BLaER1 treated with 17β-estradiol and CSF1 and Interleukin-3, amounts not matched to agents 10 nM and 100 nM (cell line): Measurements from ENCODE around the gene NDRG3.
A peak's percentile ranks its signal among the peaks of the same experiment; 100 is the strongest.

Source experiments
- H3K27ac ChIP-seq, 11 experiments: shearing (Covaris generic); formaldehyde crosslinking; 2 replicates each; pipeline ENCODE4 v1.8.1; 2022
- H3K27me3 ChIP-seq, 11 experiments: shearing (Covaris generic); formaldehyde crosslinking; 2 replicates each; pipeline ENCODE4 v1.8.1; 2022
- H3K36me3 ChIP-seq, 11 experiments: shearing (Covaris generic); formaldehyde crosslinking; 2 replicates each; pipeline ENCODE4 v1.8.1; 2022
- H3K4me1 ChIP-seq, 10 experiments: shearing (Covaris generic); formaldehyde crosslinking; 2 replicates each; pipeline ENCODE4 v1.8.1; 2022
- H3K4me2 ChIP-seq, 11 experiments: shearing (Covaris generic); formaldehyde crosslinking; 2 replicates each; pipeline ENCODE4 v1.8.1; 2022
- H3K4me3 ChIP-seq, 10 experiments: shearing (Covaris generic); formaldehyde crosslinking; 2 replicates each; pipeline ENCODE4 v1.8.1; 2022
- H3K9ac ChIP-seq, 11 experiments: shearing (Covaris generic); formaldehyde crosslinking; 2 replicates each; pipeline ENCODE4 v1.8.1; 2022
- H3K9me3 ChIP-seq, 11 experiments: shearing (Covaris generic); formaldehyde crosslinking; replicated peaks in 1 of 11; 2 replicates each; pipeline ENCODE4 v1.8.1; 2022
- H4K20me1 ChIP-seq, 11 experiments: shearing (Covaris generic); formaldehyde crosslinking; 2 replicates each; pipeline ENCODE4 v1.8.1; 2022
- Cebpa-rat ChIP-seq, 11 experiments: shearing (Covaris generic); IDR thresholded peaks; 2 replicates each; pipeline ENCODE4 v1.8.1; 2022

Gene NDRG3

DNA sequence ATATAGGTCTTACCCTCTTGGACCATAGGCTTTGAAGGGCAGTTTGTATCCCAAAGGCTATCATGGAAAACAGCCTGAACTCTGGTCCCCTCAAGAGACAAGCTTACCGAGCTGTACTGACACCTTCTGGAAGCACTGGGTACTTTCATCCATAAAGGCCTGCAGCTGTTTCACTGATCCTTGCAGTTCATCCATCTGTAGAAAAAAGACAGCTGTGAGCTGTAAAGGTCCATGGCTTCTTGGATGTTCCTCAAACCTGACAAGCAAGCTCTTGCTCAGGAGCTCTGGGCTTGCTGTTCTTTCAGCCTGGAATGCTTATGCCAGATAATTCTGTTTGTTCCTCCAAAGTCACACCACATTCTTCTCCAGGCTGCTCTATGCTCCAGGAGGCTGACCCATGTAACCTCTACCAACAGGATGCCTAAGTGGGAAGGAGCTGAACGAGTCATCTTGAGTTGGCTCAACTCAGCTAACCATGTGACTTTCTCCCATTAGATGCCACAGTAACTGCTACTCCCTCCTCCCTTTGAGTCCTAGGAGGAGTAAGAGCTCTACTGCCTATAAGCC, 8.8 kb upstream of the NDRG3 start:
- Histone ChIP-seq H3K4me2 (peak overlapping the region; percentile 12 to 62 (median 44); a peak in 20 of 22 replicates), H3K4me1 (peaks cover 41 to 53% (median 45%) of the 10 kb centered on the region in 10 experiments), H3K9me3 (no peaks in the 10 kb centered on the region), H3K27me3 (no peaks in the 10 kb centered on the region), H3K4me3 (no peak overlapping the region), H3K36me3 (peaks cover 18 to 79% (median 70%) of the 10 kb centered on the region in 11 experiments), H3K9ac (peak overlapping the region in 4 of 11 experiments; percentile 11 to 27 (median 14); a peak in 6 of 22 replicates), H4K20me1 (no peaks in the 10 kb centered on the region), H3K27ac (peak overlapping the region in 8 of 11 experiments; percentile 16 to 88 (median 43); a peak in 16 of 22 replicates)
- TF ChIP-seq Cebpa-rat (IDR thresholded peaks at IDR 0.05): no peak

DNA sequence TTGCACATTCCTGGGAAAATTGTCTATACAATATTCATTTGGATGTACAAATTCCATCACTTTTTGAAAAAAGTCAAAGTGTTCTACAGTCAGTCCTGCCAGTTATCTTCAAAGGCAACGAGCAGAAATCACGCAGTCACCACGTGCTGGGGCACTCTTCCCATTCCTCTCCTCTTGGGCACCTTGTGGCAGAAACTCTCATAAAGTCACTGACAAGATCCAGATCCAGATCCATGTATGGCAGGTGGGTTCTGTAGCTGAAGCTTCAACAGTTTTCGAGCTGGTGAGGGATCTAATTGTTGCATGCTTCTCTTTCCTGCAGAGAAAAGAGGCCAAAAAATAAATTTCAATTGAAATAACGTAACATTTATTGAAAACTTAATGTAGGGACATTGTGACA, 6.7 kb upstream of the NDRG3 start:
- H4K20me1 ChIP-seq: no peaks in the 10 kb centered on the region
- no peak for TF ChIP-seq Cebpa-rat (IDR thresholded peaks at IDR 0.05)
- H3K36me3 ChIP-seq: peaks cover 18 to 77% (median 67%) of the 10 kb centered on the region in 11 experiments
- no peak overlapping the region for H3K9ac ChIP-seq
- H3K27ac ChIP-seq: no peak overlapping the region
- no peaks in the 10 kb centered on the region for H3K9me3 ChIP-seq
- no peak overlapping the region for H3K4me2 ChIP-seq
- H3K4me3 ChIP-seq: no peak overlapping the region
- H3K27me3 ChIP-seq: no peaks in the 10 kb centered on the region
- H3K4me1 ChIP-seq: peaks cover 26 to 45% (median 30%) of the 10 kb centered on the region in 10 experiments

DNA sequence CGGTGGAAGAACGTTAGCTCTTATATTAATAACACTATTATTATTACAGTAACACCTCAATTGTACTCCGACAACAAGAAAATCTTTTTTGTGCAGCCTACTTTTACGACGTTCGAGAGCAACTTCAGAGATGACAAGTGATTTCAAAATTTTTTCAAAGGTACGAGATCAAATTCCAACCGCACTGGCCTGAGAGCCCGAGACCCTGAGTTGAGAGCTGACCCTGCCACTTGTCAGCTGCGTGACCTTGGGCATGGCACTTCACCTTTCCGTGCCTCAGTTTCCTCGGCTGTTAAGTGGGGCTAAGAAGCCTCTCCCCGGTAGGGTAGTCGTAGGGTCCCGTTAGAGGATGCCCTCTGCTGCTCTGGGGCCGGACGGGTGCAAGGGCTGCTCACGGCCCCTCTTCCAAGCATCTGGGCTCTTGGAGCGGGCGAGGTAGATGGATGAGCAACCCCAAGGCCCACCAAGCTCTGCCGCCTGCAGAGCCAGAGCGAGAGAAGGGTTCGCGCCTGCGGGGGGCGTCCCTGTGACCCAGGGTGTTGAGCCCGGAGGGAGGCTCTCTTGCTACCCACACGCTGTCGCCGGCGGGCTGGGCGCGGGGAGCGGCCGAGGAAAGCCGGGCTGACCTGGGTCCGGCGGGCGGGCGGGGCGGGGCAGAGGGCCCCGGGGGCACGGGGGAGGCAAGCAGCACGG, 510 bp downstream of the NDRG3 start:
- Histone ChIP-seq H3K27me3 (no peaks in the 10 kb centered on the region), H3K4me1 (peaks cover 15 to 31% (median 22%) of the 10 kb centered on the region in 10 experiments), H3K27ac (peak overlapping the region in 7 of 11 experiments; percentile 28 to 65 (median 49); a peak in 9 of 22 replicates), H3K36me3 (peaks cover 0 to 7% (median 5%) of the 10 kb centered on the region in 11 experiments; a peak in 16 of 22 replicates), H3K4me2 (peak overlapping the region; percentile 91 to 100 (median 98)), H4K20me1 (peaks cover 0 to 17% (median 0%) of the 10 kb centered on the region in 11 experiments; a peak in 3 of 22 replicates), H3K9ac (peak overlapping the region; percentile 58 to 80 (median 76); a peak in 21 of 22 replicates), H3K9me3 (no peaks in the 10 kb centered on the region), H3K4me3 (peak overlapping the region; percentile 68 to 84 (median 73))
- TF ChIP-seq Cebpa-rat (IDR thresholded peaks at IDR 0.05): no peak

DNA sequence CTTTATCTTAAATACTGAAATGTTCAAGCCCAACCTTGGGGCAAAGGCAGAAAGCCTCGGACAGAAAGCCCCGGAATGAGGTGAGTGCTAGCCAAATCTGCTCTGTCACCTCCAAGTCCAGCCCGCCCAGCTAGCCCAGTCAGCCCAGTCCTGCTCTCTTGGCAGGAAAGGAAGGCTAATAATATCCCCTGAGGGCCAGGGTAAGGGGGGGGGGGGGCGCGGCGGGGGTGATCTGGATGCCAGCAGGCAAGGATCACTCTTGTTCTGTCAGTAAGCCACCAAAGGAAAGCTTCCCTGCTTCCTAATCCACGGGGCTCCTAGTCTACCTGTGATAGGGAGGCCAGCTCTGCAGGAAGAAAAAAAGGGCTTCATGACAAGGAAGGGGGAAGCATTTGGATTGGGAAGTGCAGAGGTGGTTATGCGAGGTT, 1.1 kb downstream of the NDRG3 start:
- Histone ChIP-seq H3K4me1 (peaks cover 15 to 31% (median 22%) of the 10 kb centered on the region in 10 experiments), H3K4me2 (peak overlapping the region; percentile 91 to 100 (median 98)), H3K27me3 (no peaks in the 10 kb centered on the region), H4K20me1 (peaks cover 0 to 17% (median 0%) of the 10 kb centered on the region in 11 experiments; a peak in 3 of 22 replicates), H3K4me3 (peak overlapping the region; percentile 68 to 84 (median 73); a peak in 16 of 20 replicates), H3K9me3 (no peaks in the 10 kb centered on the region), H3K36me3 (peaks cover 0 to 1% (median 0%) of the 10 kb centered on the region in 11 experiments; a peak in 3 of 22 replicates), H3K9ac (peak overlapping the region in 10 of 11 experiments; percentile 58 to 80 (median 76); a peak in 17 of 22 replicates), H3K27ac (no peak overlapping the region)
- TF ChIP-seq Cebpa-rat (IDR thresholded peaks at IDR 0.05): no peak

DNA sequence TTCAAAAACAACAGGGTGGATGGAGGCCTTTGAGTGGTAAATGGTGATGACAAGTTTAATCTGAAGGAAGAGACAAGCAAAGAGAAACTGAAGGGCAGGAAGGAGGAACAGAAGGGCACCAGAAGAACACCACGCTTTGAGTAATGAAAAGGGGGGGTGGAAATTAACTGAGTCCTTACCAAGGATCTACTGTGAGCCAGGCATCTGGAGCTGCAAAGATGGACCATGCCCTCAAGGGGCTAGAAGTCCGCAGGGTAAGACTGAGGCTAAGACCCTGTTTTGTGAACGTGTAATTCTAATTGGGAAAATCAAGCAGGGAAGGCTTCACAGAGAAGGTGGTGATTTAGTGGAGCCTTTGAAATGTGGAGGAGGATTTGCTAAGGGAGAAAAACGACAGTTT, 1.6 kb downstream of the NDRG3 start:
- Histone ChIP-seq H4K20me1 (peaks cover 0 to 17% (median 0%) of the 10 kb centered on the region in 11 experiments; a peak in 3 of 22 replicates), H3K27me3 (no peaks in the 10 kb centered on the region), H3K9ac (peak overlapping the region in 5 of 11 experiments; percentile 24 to 78 (median 76); a peak in 3 of 22 replicates), H3K9me3 (no peaks in the 10 kb centered on the region), H3K27ac (no peak overlapping the region), H3K4me1 (peaks cover 15 to 28% (median 22%) of the 10 kb centered on the region in 10 experiments), H3K4me2 (peak overlapping the region in 10 of 11 experiments; percentile 91 to 100 (median 98); a peak in 18 of 22 replicates), H3K4me3 (no peak overlapping the region; a peak in 1 of 20 replicates), H3K36me3 (no peaks in the 10 kb centered on the region)
- no peak for TF ChIP-seq Cebpa-rat (IDR thresholded peaks at IDR 0.05)

DNA sequence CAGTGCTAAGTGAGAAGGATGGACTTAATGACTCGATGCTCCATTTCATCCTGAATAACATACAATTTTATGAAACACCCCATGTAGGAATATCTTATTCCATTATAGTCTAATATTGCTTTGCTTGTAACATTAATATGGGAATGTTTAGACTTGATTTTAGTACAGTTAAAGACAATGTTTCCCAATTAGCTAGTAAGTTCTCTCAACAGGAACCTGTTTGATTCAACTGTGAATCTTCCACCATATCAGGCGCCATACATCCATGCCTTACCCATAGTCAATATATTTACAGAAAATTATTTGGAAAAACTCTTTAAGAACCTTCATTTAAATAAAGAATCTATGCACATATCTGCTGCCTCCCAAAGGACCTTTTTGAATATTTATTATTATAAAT, 3.3 kb downstream of the NDRG3 start:
- no peak overlapping the region for H3K9ac ChIP-seq
- H3K27me3 ChIP-seq: no peaks in the 10 kb centered on the region
- no peak overlapping the region for H3K27ac ChIP-seq
- H3K9me3 ChIP-seq: no peaks in the 10 kb centered on the region
- no peak for TF ChIP-seq Cebpa-rat (IDR thresholded peaks at IDR 0.05)
- peaks cover 0 to 17% (median 0%) of the 10 kb centered on the region in 11 experiments; a peak in 3 of 22 replicates for H4K20me1 ChIP-seq
- no peak overlapping the region for H3K4me2 ChIP-seq
- H3K36me3 ChIP-seq: no peaks in the 10 kb centered on the region
- peaks cover 15 to 24% (median 22%) of the 10 kb centered on the region in 10 experiments for H3K4me1 ChIP-seq
- H3K4me3 ChIP-seq: no peak overlapping the region

DNA sequence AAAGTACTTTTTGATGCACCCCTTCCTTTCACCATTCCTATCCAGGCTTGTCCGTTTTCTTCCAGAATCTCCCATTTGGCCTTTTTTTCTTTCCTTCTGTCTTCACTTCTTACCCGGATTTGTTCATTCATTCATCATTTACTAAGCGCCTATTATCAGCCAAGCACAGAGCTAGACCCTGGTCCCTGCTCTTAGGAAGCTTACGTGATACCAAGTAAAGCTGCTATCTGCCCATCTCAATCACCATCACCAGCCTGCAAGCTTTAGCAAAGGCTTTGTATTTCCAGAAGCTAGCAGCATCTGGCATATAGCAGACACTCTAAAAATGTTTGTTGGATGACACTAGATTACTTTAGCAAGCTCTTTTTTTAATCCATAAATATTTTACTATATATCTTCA, 4.8 kb downstream of the NDRG3 start:
- peaks cover 0 to 30% (median 3%) of the 10 kb centered on the region in 11 experiments; a peak in 5 of 22 replicates for H4K20me1 ChIP-seq
- no peak overlapping the region for H3K9ac ChIP-seq
- H3K36me3 ChIP-seq: no peaks in the 10 kb centered on the region
- H3K27ac ChIP-seq: no peak overlapping the region
- peaks cover 20 to 32% (median 26%) of the 10 kb centered on the region in 10 experiments for H3K4me1 ChIP-seq
- H3K4me3 ChIP-seq: no peak overlapping the region
- no peaks in the 10 kb centered on the region for H3K27me3 ChIP-seq
- no peak overlapping the region for H3K4me2 ChIP-seq
- TF ChIP-seq Cebpa-rat (IDR thresholded peaks at IDR 0.05): no peak
- H3K9me3 ChIP-seq: no peaks in the 10 kb centered on the region

DNA sequence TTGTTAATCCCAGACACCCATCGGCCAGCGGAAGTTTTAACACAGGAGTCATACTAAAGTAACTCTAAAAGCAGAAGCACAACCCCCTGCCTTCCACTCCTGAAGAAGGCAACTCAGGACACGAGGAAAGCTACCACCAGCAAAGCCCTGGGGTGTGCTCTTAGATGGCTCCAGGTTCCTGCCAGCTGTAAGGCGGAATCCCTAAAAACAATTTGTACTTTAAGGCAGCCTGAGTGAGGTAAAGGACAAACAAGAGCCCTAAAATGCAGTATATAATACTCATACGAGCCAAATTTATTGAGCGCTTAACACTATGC, 8.7 kb downstream of the NDRG3 start:
- Histone ChIP-seq H4K20me1 (peaks cover 0 to 47% (median 3%) of the 10 kb centered on the region in 11 experiments; a peak in 7 of 22 replicates), H3K9me3 (no peaks in the 10 kb centered on the region), H3K4me1 (peaks cover 20 to 30% (median 22%) of the 10 kb centered on the region in 10 experiments), H3K36me3 (0 out of 22 replicates have a peak, but pooled peaks cover 0 to 7% (median 0%) of the 10 kb centered on the region in 11 experiments), H3K9ac (no peak overlapping the region), H3K27ac (no peak overlapping the region), H3K4me3 (no peak overlapping the region), H3K4me2 (peak overlapping the region in 9 of 11 experiments; percentile 4 to 45 (median 14); a peak in 8 of 22 replicates), H3K27me3 (no peaks in the 10 kb centered on the region)
- no peak for TF ChIP-seq Cebpa-rat (IDR thresholded peaks at IDR 0.05)
